NCI-H345 (cell line): ENCODE results near the gene FUT7.
"Not testable (repeated sequence)": the region's sequence is repeated elsewhere in the genome, so short reads cannot be mapped to it uniquely, and the experiment has no call there.

Experiments used
- DNase-seq: peaks from one replicate; lab custom pipeline; 2025; lab: John Stamatoyannopoulos, UW

FUT7 gene

DNA sequence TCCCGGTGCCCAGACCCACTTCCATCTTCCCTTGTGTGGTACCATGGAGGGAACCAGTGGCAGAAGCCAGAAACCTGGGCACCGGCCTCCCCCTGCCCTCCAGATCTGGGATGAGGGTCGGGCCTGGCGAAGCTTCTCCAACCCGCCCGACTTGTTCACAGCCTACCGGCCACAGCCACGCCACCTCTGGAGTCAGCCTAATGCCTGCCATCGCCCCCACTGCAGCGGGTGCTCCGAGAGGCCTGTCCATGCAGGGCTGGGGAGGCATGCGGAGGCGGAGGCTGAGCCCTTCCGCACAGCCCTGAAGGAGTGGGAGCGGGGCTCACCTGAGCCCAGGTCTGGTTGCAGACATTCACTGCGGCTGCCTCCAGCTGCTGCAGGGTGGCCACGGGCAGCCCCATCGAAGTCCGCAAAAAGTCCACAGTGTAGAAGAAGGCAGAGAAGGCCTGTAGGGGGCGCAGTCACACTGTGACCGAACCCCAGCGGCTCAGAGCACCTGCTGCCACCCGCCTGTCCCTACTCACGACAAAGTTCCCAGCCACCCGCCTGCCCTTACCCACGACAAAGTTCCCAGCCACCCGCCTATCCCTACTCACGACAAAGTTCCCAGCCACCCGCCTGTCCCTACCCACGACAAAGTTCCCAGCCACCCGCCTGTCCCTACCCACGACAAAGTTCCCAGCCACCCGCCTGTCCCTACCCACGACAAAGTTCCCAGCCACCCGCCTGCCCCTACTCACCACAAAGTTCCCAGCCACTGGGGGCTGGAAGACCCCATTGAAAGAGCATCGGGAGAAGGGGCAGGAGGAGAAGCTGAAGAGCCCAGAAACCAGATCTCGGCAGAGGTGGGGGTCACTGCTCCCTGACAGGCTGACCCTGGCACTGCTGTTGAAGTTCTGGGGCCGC lies 17.9 kb upstream of the FUT7 start:
- DNase-seq = peak; percentile 69

DNA sequence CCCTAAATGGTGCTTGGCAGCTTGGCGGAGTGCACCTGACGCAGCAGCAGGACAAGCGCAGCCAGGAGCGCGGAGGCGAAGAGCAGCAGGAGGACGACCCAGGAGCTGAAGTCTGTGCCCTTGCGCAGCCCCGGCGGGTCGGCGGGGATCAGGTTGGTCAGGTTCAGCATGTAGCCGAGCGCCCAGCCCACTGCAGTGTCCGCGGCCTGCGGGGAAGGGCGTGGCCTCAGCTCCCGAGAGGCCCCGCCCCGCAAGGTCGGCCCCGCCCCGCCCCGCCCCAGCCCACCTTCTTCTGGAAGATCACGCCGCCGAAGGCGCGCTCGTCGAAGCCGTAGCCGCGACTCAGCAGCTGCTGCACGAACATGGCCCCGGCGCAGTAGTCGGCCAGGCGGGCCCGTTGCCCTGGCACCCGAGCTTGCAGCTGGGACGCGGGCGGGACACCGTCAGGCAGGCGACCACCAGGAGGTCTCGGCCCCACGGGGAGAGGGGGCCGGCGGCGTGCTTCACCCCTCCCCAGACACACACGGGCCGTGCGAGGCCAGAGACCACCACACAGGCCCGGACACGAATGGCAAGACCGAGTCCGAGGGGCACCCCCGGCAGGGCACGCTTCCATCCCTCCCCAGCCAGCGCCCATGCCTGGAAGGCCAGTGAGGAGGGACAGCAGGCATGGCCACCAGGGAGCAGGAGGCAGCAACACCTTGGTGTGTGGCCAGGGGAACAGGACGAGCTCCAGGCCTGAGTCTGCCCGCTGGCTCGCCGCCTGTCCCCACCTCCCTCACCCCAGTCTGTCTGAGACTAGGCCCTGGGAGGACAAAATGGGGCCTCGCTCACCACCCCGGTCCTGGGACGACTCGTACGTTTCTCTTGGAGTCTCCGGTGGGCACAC lies 17.0 kb upstream of the FUT7 start:
- DNase-seq = no peak

DNA sequence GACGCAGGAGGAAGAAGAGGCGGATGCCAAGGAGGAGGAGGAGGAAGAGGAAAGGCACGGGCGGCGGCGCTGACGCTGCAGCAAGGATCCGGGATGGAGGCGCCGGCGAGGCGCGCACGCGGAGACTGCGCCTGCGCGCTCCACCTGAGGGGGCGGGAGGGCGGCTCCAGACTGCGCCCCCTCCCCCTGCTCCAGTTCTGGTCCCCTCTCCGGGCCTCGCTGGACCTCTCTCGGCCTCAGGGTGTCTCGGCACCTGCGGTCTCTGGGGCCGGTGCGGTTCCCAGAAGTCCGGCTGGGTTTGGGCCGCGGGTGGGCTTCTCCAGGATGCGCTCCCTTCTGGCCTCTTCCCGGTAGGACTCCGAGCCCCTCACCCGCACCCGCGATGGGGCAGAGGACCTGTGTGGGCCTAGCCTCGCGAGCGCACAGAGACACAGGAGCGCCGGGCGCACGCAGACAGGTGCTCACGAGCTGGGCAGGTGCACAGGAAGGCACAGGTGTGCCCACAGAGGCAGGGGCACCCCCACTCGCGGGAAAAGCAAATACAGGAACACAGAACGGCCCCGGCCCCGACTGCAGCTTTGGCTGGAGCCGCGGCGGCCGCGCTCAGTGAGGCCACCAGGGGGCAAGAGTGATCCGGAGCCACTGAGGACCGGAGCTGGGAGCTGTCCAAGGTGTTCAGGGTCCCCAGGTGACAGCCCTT lies 14.3 kb upstream of the FUT7 start, which contains the start of gene NPDC1:
Gene NPDC1, minus strand, starts transcription at position 90 of the 700 bp plus-strand sequence. CDS start 188 bp downstream, outside the sequence.
- peak; percentile 84 for DNase-seq

DNA sequence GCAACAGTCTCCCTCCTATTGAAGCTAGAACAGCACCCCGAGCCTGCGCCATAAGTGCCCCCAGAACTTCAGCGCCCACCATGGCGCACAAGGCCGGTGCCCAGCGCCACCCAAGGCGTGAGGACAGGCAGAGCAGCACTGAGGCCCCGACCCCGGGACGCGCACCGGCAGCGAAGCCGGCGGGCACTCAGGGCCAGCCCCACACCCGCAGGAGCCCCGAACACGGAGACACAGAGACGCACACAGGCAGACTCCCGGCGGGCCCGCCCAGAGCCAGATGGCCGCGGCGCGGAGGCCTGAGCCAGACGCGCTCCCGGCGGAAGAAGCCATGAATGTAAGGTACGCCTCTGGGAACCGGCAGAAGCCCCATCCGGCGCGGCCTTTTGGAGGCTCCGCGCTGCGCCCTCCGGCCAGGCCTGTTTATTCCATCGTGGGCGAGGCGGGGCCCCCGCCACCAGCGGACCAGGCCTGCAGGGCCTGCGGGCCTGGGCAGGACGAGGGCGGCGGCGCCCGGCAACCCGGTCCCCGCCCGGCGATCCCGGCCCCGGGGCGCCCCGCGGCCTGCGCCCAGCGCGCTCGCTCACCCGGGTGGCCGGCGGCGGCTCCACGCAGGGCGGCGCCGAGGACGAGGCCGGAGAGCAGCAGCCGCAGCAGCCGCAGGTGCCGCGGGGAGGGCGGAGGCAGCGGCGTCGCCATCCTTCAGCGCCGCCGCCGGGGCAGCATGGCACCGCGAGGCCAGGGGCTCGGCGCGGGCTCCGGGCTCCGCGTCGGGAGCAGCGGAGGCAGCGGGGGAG lies 13.6 kb upstream of the FUT7 start:
- peak; percentile 27 for DNase-seq

DNA sequence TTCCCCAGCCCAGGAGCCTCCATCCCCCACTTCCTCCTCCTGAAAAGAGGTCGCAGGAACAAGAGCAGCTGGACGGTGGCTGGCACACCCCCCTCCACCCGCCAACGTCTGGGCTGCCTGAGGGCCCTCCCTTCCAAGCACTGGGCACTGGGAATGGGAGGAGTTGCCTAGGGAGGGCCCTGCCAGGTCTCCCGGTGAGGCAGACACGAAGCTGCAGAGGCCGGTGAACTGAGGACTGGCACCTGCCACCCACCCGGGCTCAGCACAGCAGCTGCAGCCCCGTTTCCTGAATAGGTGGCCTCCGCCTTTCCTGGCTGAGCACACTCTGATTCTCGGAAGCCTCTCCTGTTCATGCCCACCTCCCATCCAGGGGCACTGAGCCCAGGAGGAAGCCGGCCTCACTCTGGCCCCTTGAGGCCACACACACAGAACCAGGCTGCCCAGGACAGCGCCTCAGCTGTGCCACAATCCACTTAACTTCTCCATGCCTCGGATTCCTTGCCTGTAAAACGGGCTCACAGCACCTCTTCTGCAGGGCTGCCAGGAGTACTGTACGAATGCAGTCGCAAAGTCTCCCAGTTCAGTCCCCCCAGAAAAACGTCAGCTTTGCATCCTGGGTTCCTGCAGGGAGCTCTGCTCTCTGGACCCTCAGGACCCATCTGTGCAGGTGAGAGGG lies 12.8 kb upstream of the FUT7 start:
- DNase-seq = peak; percentile 86

DNA sequence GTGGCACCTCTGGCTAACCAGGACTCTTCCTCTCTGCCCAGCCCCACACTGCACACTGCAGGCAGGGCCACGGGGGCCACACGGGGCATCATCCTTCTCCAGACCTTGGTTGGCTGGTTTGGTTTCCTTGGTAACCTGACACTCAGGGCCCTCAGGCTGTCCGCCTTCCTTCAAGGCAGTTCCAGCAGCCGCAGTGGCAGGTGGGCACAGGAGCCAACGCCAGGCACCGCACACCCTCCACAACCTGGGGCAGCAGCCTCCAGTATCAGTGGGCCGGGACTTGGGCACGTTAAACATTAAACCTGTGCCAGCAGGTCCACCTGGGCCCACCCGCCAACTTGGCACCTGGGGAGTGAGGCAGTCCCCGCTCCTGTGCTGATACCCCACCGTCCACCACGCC lies 12.1 kb upstream of the FUT7 start:
- DNase-seq = no peak

DNA sequence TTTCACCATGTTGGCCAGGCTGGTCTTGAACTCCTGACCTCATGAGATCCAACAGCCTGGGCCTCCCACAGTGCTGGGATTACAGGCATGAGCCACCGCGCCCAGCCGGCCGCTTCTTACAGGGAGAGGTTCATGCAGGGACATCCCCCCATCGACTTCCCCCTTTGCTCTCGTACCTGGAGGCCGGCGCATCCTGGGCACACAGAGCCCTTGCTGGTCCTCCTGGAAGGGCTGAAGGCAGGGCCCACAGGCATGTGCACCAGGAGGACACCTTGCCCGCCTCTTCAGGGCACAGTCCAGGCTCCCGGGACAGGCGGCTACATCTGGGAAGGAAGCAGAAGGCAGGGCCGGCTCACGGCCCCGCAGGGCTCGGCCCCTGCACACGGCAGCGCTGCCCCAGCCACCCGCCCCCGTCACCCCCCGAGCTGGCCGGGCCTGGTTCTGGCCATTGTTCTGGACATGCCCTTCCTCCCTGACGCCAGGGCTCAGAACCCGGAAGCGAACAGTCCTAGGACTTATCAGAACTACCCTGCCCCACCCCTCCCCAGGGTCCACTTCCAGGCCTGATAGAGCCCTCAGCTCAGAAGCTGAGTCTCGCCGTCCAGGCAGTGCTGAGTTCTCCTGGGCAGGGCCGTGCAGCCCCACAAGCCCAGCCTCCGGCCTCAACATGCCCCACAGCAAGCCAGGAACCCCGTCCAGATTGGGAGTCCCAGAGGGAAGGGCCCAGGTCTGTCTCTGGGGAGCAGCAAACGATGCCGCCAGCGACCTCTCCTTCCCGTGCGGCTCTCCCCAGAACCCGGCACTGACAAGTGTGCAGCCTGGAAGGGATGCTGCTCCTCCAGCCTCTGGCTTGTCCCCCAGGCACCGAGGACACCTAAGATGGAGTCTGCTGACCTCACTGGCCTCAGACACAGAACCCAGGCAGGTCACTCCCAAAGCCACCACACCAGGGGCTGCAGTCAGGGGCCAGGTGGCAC lies 11.2 kb upstream of the FUT7 start:
- no peak for DNase-seq

DNA sequence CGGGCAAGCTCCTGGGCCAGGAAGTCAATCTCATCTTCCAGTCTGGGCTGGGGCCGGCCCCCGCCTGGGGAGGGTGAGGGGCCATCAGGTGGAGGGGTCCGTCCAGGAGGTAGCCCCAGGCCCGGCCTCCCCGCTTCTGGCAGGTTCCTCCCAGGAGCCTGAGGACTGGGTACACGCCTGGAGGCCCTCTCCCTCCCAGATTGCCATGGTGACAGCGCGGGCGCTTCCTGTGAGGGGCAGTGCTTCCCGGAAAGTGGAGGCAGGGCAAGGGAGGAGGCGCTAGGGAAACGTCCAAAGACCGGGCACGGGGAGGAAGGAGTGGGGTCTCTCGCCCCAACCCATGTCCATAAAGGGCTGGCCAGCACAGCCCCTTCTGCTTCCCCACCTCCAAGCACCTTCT lies 9.2 kb upstream of the FUT7 start:
- DNase-seq = no peak

DNA sequence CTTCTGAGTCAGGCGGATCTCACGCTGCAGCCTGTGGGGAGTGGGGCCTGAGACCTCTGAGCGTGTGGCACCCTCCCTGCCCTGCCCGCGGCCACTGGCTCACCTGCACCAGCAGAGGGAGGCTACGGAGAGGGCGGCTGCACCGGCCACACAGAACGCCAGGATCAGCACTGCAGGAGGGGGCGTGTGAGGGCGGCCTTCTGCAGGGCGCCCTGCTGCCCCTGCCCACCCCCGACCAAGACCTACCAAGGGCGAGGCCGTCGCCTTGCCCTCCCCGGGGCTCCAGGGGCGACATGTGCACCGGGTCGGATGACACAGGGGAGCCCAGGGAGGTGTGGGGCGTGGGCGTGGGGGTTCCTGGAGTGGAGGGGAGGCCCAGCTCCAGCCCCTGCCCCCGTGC lies 8.7 kb upstream of the FUT7 start:
- no peak for DNase-seq

DNA sequence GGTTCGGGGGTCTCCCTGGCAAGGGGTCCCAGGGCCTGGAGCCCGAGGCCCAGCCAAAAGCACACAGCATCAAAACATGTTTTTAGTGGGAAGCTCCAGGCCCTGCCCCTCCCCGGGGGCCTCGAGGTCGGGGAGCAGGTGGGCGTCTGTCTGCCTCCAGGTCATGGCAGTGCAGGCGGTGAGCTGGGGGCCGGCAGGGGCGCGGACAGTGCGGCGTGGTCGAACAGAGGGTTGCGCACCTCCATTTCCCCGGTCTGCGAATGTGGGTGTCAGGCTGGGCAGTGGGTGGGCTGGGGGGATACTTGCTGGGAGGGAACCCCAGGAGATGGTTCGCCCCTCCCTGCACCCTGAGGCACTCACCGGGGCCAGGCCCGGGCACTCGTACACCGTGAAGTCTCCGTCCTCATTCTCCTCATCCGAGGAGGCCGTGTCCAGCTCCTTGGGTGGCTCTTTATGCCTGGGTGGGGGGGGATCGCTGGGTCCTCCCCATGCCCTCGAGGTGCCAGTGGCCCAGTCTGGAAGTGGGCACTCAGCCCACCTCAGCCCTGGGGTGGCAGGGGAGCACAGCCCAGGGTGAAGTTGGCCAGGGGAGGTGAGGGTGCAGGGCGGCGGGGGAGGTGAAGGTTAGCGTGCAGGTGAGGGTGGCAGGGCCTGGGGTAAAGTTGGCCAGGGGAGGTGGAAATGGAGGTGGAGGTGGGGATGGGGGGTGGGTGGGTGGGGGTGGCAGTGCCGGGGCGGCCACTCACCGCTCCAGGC lies 7.9 kb upstream of the FUT7 start:
- DNase-seq = no peak

DNA sequence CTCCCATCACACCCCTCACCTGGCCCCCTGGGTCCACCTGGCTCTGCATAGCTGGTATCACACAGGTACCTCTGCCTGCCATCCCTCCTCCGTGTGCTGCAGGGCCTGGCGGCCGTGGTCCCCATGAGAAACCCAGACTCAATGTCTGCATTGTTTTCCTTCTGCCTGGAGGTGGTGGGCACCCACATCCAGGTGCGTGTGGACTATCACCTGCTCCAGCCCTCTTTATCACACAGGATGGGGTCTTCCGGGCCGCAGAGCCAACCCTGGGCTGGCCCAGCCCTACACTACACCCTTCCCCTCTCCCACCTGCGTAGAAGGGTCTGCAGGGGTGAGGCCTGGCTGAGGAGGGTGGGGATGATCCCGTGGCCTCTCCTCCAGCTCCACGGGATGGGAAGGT lies 7.0 kb upstream of the FUT7 start:
- DNase-seq = no peak

DNA sequence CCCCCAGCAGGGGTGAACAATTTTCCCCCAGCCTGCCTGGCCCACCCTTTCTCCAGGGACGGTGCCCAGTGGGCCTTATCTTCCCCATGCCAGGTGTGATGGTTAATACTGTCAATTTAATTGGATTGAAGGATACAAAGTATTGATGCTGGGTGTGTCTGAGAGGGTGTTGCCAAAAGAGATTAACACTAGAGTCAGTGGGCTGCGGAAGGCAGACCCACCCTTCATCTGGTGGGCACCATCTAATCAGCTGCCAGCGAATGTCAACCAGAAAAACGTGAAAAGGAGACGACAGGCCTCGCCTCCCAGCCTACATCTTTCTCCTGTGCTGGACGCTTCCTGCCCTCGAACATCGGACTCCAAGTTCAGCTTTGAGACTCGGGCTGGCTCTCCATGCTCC lies 5.6 kb upstream of the FUT7 start:
- no peak for DNase-seq

DNA sequence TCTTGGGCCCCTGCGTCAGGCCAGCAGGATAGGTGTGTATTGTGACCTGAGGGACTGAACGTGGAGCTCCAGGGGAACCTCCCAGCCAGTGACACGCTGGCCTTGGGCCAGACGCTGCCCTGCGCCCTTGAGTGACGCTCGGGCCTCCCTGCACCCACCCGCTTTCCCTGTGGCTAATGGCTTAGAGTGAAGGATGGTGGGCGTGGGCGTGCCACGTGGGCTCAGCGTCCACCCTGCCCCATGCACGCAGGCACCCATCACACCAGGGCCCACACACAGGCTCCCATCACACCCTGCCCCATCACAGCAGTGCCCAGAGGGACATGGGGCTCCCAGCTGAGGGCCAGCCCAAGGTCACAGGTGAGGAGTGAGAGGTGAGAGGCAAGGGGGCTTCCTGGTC lies 5.1 kb upstream of the FUT7 start:
- DNase-seq = no peak

DNA sequence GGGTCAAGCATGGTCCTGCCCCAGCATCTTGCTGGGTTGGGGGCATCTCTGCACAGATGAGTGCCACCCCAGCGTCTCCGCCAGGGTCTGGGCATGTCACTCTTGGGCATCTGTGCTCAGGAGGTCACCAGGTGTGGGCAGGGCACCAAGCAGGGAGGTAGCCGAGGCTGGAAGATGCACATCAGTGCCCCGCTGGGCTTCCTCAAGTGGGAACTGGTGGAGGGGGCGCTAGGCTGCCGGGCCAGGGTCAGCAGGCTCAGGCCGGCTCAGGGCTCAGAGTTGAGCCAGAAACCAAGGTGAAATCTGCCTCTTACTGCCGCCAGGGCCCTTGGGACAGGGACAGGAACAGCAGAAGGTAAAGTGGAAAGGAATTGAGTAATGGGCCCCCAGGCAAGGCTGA lies 4.0 kb upstream of the FUT7 start:
- DNase-seq = no peak

DNA sequence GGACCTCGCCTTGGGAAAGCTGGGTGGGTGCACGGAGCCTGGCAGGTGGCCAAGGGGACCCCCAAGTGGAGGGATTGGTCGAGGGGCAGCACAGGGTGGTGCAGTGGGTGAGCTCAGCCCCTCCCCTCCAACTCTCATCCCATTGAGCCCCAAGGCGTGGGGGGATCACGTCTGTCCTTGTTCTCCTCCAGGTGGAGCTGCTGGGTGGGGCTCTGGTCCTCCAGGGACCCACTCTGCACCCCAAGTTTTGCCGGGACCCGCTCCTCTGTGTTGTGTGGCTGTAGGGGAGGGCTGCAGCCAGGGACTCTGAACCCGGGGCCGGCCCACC lies 3.6 kb upstream of the FUT7 start:
- no peak for DNase-seq

DNA sequence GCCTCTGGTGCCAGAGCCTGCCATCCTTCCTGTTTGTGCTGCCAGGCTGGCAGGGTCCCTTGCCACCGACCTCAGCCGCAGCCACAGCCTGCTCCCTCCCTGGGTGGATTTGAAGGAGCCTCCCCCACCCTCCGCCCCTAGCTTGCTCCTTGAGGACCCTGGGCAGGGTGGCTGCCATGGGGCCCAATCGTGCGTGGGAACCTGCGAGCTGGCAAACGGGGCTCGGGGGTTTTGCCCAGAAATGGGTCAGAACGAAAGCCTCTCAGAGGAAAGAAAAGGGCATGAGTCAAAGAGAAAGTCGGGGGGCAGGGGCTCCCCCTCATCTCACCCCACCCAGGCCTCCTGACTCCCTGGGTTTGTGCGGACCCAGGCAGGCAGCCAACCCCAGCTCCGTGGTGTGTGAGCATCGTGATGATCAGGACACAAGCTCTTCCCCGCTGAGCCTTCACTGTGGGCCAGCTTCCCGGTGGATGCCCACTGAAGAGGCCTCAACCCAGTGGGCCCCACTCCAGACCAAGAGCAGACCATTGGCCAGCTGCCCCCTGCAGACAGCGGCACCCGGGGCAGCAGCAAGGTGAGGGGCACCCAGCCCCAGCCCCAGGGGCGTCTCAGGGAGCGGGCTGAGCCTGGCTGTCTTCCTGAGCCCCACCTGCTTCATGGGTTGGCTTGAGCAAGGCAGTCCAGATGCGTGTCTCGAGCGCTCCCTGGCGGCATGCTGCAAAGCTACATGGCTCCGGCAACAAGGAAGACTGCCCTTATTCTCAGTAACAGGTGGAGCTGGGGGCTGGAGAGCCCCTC lies 3.0 kb upstream of the FUT7 start:
- peak; percentile 91 for DNase-seq

DNA sequence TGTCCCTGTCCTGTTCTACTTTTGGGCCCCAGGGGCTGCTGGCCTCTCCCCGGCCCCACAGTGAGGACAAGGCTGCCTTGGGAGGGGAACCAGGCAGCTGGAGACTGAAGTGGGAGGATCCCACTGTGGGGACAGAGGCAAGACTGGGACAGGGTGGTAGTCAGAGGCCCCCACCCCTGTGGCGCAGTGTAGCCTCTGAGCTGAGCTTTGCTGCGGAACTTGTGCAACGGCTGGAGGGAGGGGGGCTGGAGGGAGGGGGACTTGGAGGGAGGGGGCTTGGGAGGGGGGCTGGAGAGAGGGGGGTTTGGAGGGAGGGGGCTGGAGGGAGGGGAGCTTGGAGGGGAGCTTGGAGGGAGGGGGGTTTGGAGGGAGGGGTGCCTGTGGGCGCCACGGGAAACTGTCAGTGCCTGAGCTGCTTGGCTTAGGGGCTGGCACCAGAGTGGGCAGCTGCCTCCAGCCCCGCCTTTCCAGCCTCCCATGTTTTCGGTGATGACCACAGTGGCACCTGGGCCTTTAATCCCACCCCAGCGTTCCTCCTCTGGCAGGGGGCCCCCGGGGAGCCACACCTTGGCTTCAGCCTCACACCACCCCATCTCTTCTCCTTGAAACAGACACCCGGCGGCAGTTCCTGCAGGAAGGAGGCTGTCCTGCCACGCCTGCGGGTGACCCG lies 2.3 kb upstream of the FUT7 start:
- no peak for DNase-seq

DNA sequence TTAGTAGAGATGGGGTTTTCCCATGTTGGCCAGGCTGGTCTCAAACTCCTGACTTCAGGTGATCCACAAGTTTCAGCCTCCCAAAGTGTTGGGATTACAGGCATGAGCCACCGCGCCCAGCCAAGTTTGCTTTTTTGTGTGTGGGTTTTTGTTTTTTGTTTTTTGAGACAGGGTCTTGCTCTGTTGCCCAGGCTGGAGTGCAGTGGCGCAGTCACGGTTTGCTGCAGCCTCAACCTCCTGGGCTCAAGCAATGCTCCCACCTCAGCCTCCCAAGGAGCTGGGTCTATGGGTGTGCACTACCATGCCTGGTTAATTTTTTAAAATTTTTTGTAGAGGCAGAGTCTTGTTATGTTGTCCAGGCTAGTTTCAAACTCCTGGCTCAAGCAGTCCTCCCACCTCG lies 1.6 kb upstream of the FUT7 start:
- DNase-seq = not testable (repeated sequence)
